HG02588 (cell line): Measurements from ENCODE around the gene ABHD17C.
"Not testable (repeated sequence)": the region's sequence is repeated elsewhere in the genome, so short reads cannot be mapped to it uniquely, and the experiment has no call there.

Experiments
- ATAC-seq: cut with Tn5 transposase; IDR thresholded peaks from one replicate; pipeline ENCODE4 v1.9.1; 2021; ENCODE audit warnings: mild to moderate bottlenecking, moderate library complexity; ENCODE audit not compliant: unreplicated experiment

Gene ABHD17C

GRCh38 chr15:80695099-80695910 is at the start of gene ABHD17C:
Gene ABHD17C, plus strand, starts transcription at chr15:80695310. Its CDS starts 120 bp downstream, at chr15:80695430.
- peak; percentile 80 for ATAC-seq

GRCh38 chr15:80645494-80646065 is 49.5 kb upstream of the ABHD17C start:
- no peak for ATAC-seq

GRCh38 chr15:80647424-80647823 is 47.7 kb upstream of the ABHD17C start:
- ATAC-seq: not testable (repeated sequence)

GRCh38 chr15:80654299-80654698 is 40.8 kb upstream of the ABHD17C start:
- ATAC-seq: no peak

GRCh38 chr15:80659375-80659774 is 35.7 kb upstream of the ABHD17C start:
- ATAC-seq: no peak

GRCh38 chr15:80660119-80660518 is 35.0 kb upstream of the ABHD17C start:
- no peak for ATAC-seq

- no peak for ATAC-seq
Observed at GRCh38 chr15:80662129-80662528, 33.0 kb upstream of the ABHD17C start.

- no peak for ATAC-seq
Observed at GRCh38 chr15:80662757-80663553, 32.2 kb upstream of the ABHD17C start.

GRCh38 chr15:80665151-80665550 is 30.0 kb upstream of the ABHD17C start:
- no peak for ATAC-seq

- ATAC-seq: no peak
Observed at GRCh38 chr15:80667936-80668335, 27.2 kb upstream of the ABHD17C start.

- ATAC-seq: no peak
Observed at GRCh38 chr15:80668546-80669236, 26.4 kb upstream of the ABHD17C start.

GRCh38 chr15:80669663-80670273 is 25.3 kb upstream of the ABHD17C start:
- no peak for ATAC-seq

GRCh38 chr15:80673561-80674244 is 21.4 kb upstream of the ABHD17C start:
- ATAC-seq: no peak

- ATAC-seq: no peak
Observed at GRCh38 chr15:80674245-80674614, 20.9 kb upstream of the ABHD17C start.

- ATAC-seq: no peak
Observed at GRCh38 chr15:80677041-80677440, 18.1 kb upstream of the ABHD17C start.

GRCh38 chr15:80679167-80679803 is 15.8 kb upstream of the ABHD17C start:
- no peak for ATAC-seq

- no peak for ATAC-seq
Observed at GRCh38 chr15:80679804-80680175, 15.3 kb upstream of the ABHD17C start.

GRCh38 chr15:80682201-80682600 is 12.9 kb upstream of the ABHD17C start:
- ATAC-seq: no peak

GRCh38 chr15:80684697-80685096 is 10.4 kb upstream of the ABHD17C start:
- no peak for ATAC-seq

- no peak for ATAC-seq
Observed at GRCh38 chr15:80685628-80686027, 9.5 kb upstream of the ABHD17C start.
